Ovary (tissue), 3 donors: ENCODE data around the gene PTTG1IP.

ENCODE experiments used
- EP300 ChIP-seq: sonication (generic); formaldehyde crosslinking; IDR thresholded peaks from one replicate; pipeline ENCODE4 v1.6.1; 2017; ENCODE audit warnings: antibody characterized with exemption
- POLR2A ChIP-seq: fragments of 450-650 bp; IDR thresholded peaks from one replicate; pipeline ENCODE4 v1.6.1; 2017; ENCODE audit warnings: antibody characterized with exemption, mild to moderate bottlenecking, moderate library complexity
- TF ChIP-seq, protein P1 (sequence below), 3 donors: fragments of 450-650 bp in 2 of 3; fragments of 200-600 bp in 1 of 3; IDR thresholded peaks; one replicate each; pipeline versions ENCODE4 v1.5.1 to v1.8.0; 2016 to 2022; ENCODE audit warnings: antibody characterized with exemption in 3 of 3, mild to moderate bottlenecking in 1 of 3
- donor health status: DM: no; HTN: no; CAD: no.

- TF ChIP-seq POLR2A (no peak), EP300 (no peak)
- TF ChIP-seq, protein P1, sequence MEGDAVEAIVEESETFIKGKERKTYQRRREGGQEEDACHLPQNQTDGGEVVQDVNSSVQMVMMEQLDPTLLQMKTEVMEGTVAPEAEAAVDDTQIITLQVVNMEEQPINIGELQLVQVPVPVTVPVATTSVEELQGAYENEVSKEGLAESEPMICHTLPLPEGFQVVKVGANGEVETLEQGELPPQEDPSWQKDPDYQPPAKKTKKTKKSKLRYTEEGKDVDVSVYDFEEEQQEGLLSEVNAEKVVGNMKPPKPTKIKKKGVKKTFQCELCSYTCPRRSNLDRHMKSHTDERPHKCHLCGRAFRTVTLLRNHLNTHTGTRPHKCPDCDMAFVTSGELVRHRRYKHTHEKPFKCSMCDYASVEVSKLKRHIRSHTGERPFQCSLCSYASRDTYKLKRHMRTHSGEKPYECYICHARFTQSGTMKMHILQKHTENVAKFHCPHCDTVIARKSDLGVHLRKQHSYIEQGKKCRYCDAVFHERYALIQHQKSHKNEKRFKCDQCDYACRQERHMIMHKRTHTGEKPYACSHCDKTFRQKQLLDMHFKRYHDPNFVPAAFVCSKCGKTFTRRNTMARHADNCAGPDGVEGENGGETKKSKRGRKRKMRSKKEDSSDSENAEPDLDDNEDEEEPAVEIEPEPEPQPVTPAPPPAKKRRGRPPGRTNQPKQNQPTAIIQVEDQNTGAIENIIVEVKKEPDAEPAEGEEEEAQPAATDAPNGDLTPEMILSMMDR (IDR thresholded peaks at IDR 0.05): no peak
Observed at GRCh38 chr21:44893948-44894656, 20.6 kb upstream of the PTTG1IP start.
